Activated naive CD8-positive, alpha-beta T cell treated with anti-CD3 and anti-CD28 coated beads, Interleukin-2, amount 50 U/mL, for 24 hours (primary cell): Measurements from ENCODE around the gene KCMF1.

Experiments
- ATAC-seq: fragments of 150-1000 bp; cut with Tn5 transposase; one replicate; pipeline ENCODE4 v1.10.0; 2021
- DNase-seq: peaks from one replicate; pipeline ENCODE4 v3.0.0; 2021
- H3K27ac Mint-ChIP-seq: one replicate; pipeline ENCODE4 v1.8.0; 2021; ENCODE audit warnings: mild to moderate bottlenecking, mixed read lengths
- H3K27me3 Mint-ChIP-seq: one replicate; pipeline ENCODE4 v1.8.0; 2021; ENCODE audit warnings: mixed read lengths
- H3K36me3 Mint-ChIP-seq: one replicate; pipeline ENCODE4 v1.8.0; 2021; ENCODE audit warnings: low read depth, mixed read lengths
- H3K4me1 Mint-ChIP-seq: one replicate; pipeline ENCODE4 v1.8.0; 2021; ENCODE audit warnings: mixed read lengths
- H3K4me3 Mint-ChIP-seq: one replicate; pipeline ENCODE4 v1.8.0; 2021; ENCODE audit warnings: mild to moderate bottlenecking, moderate library complexity, mixed read lengths
- H3K9me3 Mint-ChIP-seq: one replicate; pipeline ENCODE4 v1.8.0; 2021; ENCODE audit warnings: mixed read lengths

KCMF1 gene

GRCh38 chr2:84970868-84971509, at the start of gene KCMF1:
Gene KCMF1 (plus strand): TSS chr2:84971161. CDS start chr2:84971452, 291 bp downstream.
- H3K4me1 Mint-ChIP-seq: peaks cover 56% of the 10 kb centered on the region
- H3K36me3 Mint-ChIP-seq: peaks cover 41% of the 10 kb centered on the region
- peak within 1 kb of the TSS; percentile 95 for H3K4me3 Mint-ChIP-seq
- ATAC-seq (peak; percentile 69), DNase-seq (peak; percentile 75)
- H3K27me3 Mint-ChIP-seq: no peaks in the 10 kb centered on the region
- H3K9me3 Mint-ChIP-seq: no peaks in the 10 kb centered on the region
- H3K27ac Mint-ChIP-seq: peak within 1 kb of the TSS; percentile 99

GRCh38 chr2:84923009-84923408, 48.0 kb upstream of the KCMF1 start:
- ATAC-seq (no peak), DNase-seq (no peak)
- H3K27me3 Mint-ChIP-seq: no peaks in the 10 kb centered on the region
- H3K27ac Mint-ChIP-seq: peak overlapping the region; percentile 50
- H3K9me3 Mint-ChIP-seq: no peaks in the 10 kb centered on the region
- H3K4me3 Mint-ChIP-seq: no peak overlapping the region
- peaks cover 70% of the 10 kb centered on the region for H3K4me1 Mint-ChIP-seq
- no peaks in the 10 kb centered on the region for H3K36me3 Mint-ChIP-seq

GRCh38 chr2:84924173-84925106, 46.5 kb upstream of the KCMF1 start:
- Mint-ChIP-seq H3K27ac (peak overlapping the region; percentile 91), H3K4me1 (peaks cover 55% of the 10 kb centered on the region), H3K4me3 (peak overlapping the region; percentile 65), H3K27me3 (no peaks in the 10 kb centered on the region), H3K9me3 (no peaks in the 10 kb centered on the region), H3K36me3 (no peaks in the 10 kb centered on the region)
- ATAC-seq: peak; percentile 9
- peak; percentile 59 for DNase-seq

- DNase-seq: no peak
- H3K27ac Mint-ChIP-seq: peak overlapping the region; percentile 91
- peak overlapping the region; percentile 89 for H3K4me3 Mint-ChIP-seq
- no peaks in the 10 kb centered on the region for H3K9me3 Mint-ChIP-seq
- peak; percentile 2 for ATAC-seq
- no peaks in the 10 kb centered on the region for H3K27me3 Mint-ChIP-seq
- no peaks in the 10 kb centered on the region for H3K36me3 Mint-ChIP-seq
- H3K4me1 Mint-ChIP-seq: peaks cover 46% of the 10 kb centered on the region
Measured at GRCh38 chr2:84925336-84925723, 45.6 kb upstream of the KCMF1 start.

- H3K4me1 Mint-ChIP-seq: peaks cover 45% of the 10 kb centered on the region
- no peaks in the 10 kb centered on the region for H3K27me3 Mint-ChIP-seq
- H3K9me3 Mint-ChIP-seq: no peaks in the 10 kb centered on the region
- ATAC-seq (peak; percentile 88), DNase-seq (peak; percentile 100)
- H3K36me3 Mint-ChIP-seq: no peaks in the 10 kb centered on the region
- H3K27ac Mint-ChIP-seq: peak overlapping the region; percentile 91
- peak overlapping the region; percentile 89 for H3K4me3 Mint-ChIP-seq
Measured at GRCh38 chr2:84925724-84926376, 45.1 kb upstream of the KCMF1 start.

- Mint-ChIP-seq H3K9me3 (no peaks in the 10 kb centered on the region), H3K4me1 (peaks cover 53% of the 10 kb centered on the region), H3K27ac (peak overlapping the region; percentile 90), H3K4me3 (peak overlapping the region; percentile 89), H3K27me3 (no peaks in the 10 kb centered on the region), H3K36me3 (no peaks in the 10 kb centered on the region)
- no peak for ATAC-seq
- DNase-seq: no peak
Measured at GRCh38 chr2:84927275-84927627, 43.7 kb upstream of the KCMF1 start.

- ATAC-seq: no peak
Measured at GRCh38 chr2:84931384-84931821, 39.6 kb upstream of the KCMF1 start.

GRCh38 chr2:84938194-84938879, 32.6 kb upstream of the KCMF1 start:
- ATAC-seq (peak; percentile 53), DNase-seq (peak; percentile 54)
- Mint-ChIP-seq H3K9me3 (no peaks in the 10 kb centered on the region), H3K36me3 (peaks cover 11% of the 10 kb centered on the region), H3K27ac (peak overlapping the region; percentile 96), H3K4me3 (peak overlapping the region; percentile 72), H3K4me1 (peaks cover 72% of the 10 kb centered on the region), H3K27me3 (no peaks in the 10 kb centered on the region)

More at GRCh38 chr2:84931384-84931821, 39.6 kb upstream of the KCMF1 start:
- Mint-ChIP-seq H3K36me3 (peaks cover 2% of the 10 kb centered on the region), H3K9me3 (no peaks in the 10 kb centered on the region), H3K4me1 (peaks cover 34% of the 10 kb centered on the region), H3K27ac (no peak overlapping the region), H3K27me3 (no peaks in the 10 kb centered on the region), H3K4me3 (no peak overlapping the region)
- no peak for DNase-seq

GRCh38 chr2:84939426-84940087, 31.4 kb upstream of the KCMF1 start:
- H3K36me3 Mint-ChIP-seq: peaks cover 14% of the 10 kb centered on the region
- peak; percentile 75 for DNase-seq
- H3K4me1 Mint-ChIP-seq: peaks cover 82% of the 10 kb centered on the region
- no peaks in the 10 kb centered on the region for H3K27me3 Mint-ChIP-seq
- no peaks in the 10 kb centered on the region for H3K9me3 Mint-ChIP-seq
- peak overlapping the region; percentile 96 for H3K27ac Mint-ChIP-seq
- peak; percentile 85 for ATAC-seq
- peak overlapping the region; percentile 72 for H3K4me3 Mint-ChIP-seq

GRCh38 chr2:84940088-84940470, 30.9 kb upstream of the KCMF1 start:
- H3K27ac Mint-ChIP-seq: peak overlapping the region; percentile 96
- ATAC-seq (no peak), DNase-seq (no peak)
- H3K9me3 Mint-ChIP-seq: no peaks in the 10 kb centered on the region
- H3K4me1 Mint-ChIP-seq: peaks cover 87% of the 10 kb centered on the region
- H3K4me3 Mint-ChIP-seq: peak overlapping the region; percentile 72
- no peaks in the 10 kb centered on the region for H3K27me3 Mint-ChIP-seq
- H3K36me3 Mint-ChIP-seq: peaks cover 15% of the 10 kb centered on the region

- H3K27ac Mint-ChIP-seq: peak overlapping the region; percentile 67
- no peaks in the 10 kb centered on the region for H3K9me3 Mint-ChIP-seq
- H3K4me1 Mint-ChIP-seq: peaks cover 92% of the 10 kb centered on the region
- no peak for DNase-seq
- H3K4me3 Mint-ChIP-seq: no peak overlapping the region
- no peak for ATAC-seq
- no peaks in the 10 kb centered on the region for H3K27me3 Mint-ChIP-seq
- peaks cover 14% of the 10 kb centered on the region for H3K36me3 Mint-ChIP-seq
Measured at GRCh38 chr2:84940831-84941412, 30.0 kb upstream of the KCMF1 start.

- no peak for ATAC-seq
- Mint-ChIP-seq H3K9me3 (no peaks in the 10 kb centered on the region), H3K4me3 (no peak overlapping the region), H3K27me3 (no peaks in the 10 kb centered on the region), H3K4me1 (peaks cover 91% of the 10 kb centered on the region), H3K36me3 (peaks cover 12% of the 10 kb centered on the region), H3K27ac (peak overlapping the region; percentile 95)
- no peak for DNase-seq
Measured at GRCh38 chr2:84942166-84942565, 28.8 kb upstream of the KCMF1 start.

GRCh38 chr2:84942964-84943421, 28.0 kb upstream of the KCMF1 start:
- Mint-ChIP-seq H3K36me3 (peaks cover 10% of the 10 kb centered on the region), H3K9me3 (no peaks in the 10 kb centered on the region), H3K27me3 (no peaks in the 10 kb centered on the region), H3K4me1 (peaks cover 88% of the 10 kb centered on the region), H3K4me3 (peak overlapping the region; percentile 31), H3K27ac (peak overlapping the region; percentile 95)
- ATAC-seq: peak; percentile 4
- no peak for DNase-seq
